ENCODE results near the gene SDCCAG8.

Gene SDCCAG8

DNA sequence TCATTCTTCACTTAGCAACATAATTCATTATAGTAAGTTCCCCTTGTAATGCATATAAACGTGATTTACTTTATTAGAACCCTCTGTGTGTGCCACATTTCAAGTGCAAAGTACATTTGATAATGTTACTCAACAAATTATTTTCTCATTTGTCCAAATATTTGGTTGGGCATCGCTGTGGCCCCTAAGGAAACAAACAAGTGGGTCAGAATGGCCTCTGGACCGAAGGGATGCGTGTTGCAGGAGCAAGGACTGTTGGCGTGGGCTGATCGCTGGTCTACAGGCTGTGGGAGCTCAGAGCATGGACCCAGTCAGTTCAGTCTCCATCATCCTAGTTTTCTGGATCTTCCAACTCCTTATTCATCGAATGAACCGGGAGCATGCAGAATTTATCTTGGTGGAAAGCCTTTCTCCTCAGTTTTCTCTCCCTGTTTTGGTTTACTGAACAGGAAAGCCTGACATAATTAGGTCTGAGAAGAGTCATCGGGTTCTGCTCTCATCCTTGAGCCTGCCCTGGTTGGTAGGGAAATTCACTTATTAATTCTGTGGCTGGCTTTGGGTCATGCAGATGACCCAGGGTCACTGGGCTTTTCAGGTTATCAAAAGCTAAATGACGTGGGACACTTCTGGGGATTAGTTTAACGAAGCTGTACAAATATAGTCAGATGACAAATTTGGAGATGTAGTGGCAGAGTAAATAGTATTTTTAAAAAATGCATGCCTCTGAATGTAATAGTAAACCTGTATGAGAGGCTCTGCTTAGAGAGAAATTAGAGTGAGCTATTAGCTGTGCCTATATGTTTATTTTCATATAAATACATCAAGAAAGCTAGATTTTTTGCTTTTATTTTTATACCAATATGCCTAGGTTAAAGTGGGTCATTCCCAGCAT is 200.2 kb downstream of the SDCCAG8 start:
- DNase-seq (ENCODE audit: low read depth in 2 of 2): no peak

DNA sequence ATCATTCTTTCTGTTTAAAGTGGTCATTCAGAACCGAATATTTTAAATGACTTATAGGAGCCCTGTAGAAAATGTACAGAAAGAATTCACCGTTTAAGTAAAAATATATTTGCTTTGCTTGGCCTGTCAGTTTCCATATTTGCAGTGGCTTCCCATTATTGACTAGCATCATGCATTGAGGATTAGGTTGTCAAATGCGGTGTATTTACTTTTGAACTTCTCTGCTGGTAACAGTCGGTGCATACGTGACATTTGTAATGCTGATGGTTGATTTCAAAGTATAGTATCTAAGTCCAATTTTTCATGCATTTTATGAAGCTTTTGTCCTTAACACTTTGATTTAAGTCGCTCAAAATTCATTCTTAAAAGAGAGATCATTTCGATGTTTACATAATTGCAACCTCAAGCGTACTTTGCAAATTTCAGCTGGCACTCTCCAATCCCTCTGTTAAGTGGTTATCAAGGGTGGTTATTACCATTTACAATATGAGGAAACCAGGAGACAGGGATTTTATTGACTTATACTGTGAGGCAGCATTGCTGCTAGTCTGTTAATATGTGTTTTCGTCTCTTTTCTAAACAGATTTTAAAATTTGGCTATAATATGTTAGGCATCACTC is 201.6 kb downstream of the SDCCAG8 start:
- DNase-seq (ENCODE audit: low read depth in 2 of 2): no peak

DNA sequence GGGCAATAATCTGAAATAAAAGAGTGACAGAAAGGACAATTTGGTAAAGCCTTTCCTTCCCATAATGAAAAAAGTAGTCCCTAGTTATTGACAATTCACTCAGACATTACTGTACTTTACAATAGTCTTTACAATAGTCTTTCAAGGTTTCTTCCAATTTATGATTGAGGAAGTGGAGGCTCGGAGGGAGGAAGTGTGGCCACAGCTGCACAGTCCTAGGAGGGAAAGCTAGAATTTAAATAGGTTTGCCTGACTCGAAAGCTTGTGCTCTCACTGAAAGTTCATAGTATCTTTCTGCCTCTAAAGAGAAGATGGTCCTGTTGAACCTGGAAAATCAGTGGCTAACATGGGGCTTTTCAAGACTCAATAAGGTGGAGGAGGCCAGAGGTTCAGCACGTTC is 203.2 kb downstream of the SDCCAG8 start:
- no peak for DNase-seq (ENCODE audit: low read depth in 2 of 2)

DNA sequence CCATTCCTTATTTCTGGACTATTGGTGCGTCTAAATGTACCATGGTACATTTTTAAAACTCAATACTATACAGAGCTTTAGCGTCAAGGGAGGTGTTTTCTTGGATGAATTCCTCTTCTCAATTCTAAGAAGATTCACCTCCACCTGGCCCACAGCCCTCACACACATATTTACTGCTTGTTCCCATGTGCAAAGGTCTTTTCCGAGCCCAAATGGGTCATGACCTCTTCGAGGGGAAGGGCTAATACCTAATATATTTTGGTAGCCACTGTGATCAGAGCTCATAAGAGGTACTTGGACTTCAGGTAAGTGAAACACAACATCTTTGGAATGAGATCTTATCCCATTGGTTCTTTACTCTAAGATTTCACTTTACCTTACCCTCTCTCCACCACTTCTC is 205.9 kb downstream of the SDCCAG8 start:
- DNase-seq (ENCODE audit: low read depth in 2 of 2): no peak

DNA sequence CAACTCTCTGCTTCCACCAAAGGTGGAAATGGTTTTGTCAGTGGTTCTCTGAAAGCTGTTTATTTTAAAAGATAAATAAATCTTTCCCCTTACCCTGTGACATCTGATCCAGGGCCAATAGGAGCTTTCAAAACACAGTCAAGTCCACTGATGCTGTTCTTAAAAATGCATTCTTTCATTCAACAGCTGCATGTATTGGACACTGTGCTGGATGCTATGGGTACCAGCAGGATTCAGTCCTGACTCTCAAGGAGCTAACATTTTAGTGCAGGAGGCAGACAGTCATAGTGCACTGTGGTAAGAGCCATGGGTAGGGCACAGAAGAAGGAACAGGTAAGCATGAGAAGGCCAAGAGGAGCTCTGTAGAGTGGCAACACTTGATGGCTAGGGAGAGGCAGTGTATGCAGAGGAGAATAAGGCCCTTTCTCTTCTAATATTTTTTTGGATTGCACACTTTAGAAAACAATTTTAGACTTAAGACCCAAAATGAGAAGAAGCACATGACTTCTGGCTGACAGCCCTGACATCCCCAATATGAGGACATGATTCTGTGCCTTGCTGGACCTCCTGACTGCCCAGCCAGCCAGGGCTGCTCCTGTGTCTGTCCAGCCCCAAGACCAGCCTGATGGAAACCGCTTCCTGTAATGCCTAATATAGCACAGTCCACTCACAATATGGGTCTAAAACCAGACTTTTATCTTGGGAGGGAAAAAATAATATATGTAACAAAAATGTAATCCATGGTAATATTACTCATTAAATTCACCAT is 207.3 kb downstream of the SDCCAG8 start:
- DNase-seq (ENCODE audit: low read depth in 2 of 2): no peak

GRCh38 chr1:243465081-243465480 is 209.2 kb downstream of the SDCCAG8 start:
- no peak for DNase-seq (ENCODE audit: low read depth in 2 of 2)

DNA sequence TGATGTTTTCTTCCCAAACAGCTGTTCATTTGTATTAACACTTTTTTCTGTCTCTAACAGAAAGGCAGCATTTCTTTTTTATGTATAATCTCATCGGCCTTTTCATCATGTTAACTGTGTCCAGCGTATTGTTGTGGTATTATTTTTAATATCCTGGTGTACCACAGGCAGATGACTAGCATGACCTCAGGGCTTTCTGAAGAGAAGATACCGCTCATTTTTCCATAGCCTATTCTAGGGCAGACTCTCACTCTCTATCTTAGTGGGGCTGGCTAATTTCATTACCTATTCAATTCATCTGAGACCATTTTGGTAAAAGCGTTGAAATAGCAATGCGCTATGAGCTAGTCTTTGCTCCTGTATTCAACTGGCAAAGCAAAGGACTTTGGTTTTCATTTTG is 209.9 kb downstream of the SDCCAG8 start:
- no peak for DNase-seq (ENCODE audit: low read depth in 2 of 2)

- DNase-seq (ENCODE audit: low read depth in 2 of 2): no peak
These were observed 213.7 kb downstream of the SDCCAG8 start for GRCh38 chr1:243469497-243469896.

DNA sequence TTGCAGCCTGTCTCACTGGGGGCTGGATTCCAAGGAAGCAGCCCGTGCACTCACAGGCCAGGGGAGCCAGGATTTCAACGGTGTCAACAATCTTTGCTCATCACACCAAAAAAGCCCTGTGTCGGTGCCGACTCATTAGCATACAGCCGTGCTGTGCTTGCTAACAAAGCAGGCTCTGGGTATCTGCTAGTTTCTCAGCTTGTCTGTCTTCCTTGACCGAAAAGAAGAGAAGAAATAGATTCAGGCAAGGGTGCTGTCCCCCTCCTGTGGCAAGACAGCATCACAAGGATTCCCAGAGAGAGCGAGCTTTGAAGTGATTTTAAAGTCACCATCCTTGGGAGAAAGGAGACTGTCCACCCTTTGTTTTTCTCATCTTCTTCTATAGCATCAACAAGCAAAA is 214.7 kb downstream of the SDCCAG8 start:
- DNase-seq (ENCODE audit: low read depth in 2 of 2): no peak

DNA sequence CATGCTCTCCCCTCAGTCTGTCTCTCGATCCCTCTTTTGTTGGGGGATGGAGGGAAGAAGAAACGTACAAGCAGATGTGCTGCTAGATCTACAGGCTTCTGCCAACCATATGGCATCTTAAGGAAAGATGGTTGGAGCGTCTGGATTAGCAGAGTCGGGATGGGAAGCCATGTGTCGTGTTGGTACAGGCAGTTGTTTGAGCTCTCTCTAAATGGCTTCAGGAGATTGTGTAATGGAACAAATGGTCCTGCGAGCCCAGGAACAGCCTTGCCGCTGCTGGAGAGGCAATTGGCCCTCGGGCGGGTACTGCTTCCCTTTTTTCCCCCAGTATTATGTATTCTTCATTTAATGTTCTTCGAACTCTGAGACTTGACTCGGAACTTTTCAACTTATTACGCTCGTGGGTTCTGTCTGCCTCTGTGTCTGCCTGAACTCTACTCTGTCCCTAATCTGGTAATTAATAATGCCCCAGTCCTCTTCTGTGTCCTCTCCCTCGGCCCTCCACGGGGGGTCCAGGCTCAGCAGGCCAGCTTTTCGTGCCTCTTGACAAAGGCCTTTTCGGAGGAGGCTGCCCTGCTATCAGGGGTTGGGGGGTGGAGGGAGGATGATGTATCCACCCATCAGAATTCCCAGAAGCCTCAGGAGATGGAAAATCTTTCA is 215.3 kb downstream of the SDCCAG8 start:
- no peak for DNase-seq (ENCODE audit: low read depth in 2 of 2)

GRCh38 chr1:243471754-243472745 is 216.2 kb downstream of the SDCCAG8 start:
- DNase-seq (ENCODE audit: low read depth in 2 of 2): no peak

DNA sequence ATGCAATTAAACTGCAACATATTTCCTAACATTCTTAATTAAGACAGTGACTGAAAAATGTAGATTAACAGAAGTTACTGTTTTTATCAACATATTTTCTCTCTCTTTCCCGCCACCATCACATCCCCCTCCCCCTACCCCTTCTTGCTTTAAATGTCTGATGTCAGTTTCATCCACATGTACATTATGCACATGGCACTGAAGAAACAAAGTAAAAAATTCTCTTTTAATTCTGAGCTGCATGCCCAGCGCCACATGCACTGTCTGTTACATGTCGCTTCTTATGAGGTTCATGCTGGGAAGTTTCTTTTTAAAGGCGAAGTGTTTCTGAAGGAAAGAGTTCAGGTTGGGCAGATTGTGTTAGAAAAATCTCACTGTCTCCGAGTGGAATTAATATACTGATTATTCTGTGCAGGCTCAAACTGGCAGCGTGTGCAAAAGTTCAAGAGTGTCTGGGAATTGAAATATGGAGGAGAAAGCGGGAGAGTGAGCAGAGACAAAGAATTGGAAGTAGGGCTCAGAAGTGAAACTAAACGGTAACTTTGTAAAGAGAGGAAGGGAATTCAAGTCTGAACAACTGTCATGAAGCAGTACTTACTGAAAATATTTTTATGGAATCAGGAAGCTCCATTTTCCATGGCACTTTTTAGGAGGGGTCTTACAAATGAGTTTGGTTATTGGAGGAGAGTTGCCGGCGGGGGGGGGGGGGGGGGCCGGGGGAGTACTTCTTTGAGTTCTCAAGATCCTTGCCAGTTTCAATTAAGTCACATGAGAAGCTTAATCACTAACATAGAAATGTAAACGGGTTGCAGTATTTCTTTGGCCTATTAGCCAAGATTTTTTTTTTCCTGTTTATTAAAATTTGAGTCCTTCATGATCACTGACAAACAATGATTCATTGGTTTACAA is 217.6 kb downstream of the SDCCAG8 start:
- DNase-seq (ENCODE audit: low read depth in 2 of 2): no peak

- no peak for DNase-seq (ENCODE audit: low read depth in 2 of 2)
These were observed 218.5 kb downstream of the SDCCAG8 start for GRCh38 chr1:243474136-243474881.

DNA sequence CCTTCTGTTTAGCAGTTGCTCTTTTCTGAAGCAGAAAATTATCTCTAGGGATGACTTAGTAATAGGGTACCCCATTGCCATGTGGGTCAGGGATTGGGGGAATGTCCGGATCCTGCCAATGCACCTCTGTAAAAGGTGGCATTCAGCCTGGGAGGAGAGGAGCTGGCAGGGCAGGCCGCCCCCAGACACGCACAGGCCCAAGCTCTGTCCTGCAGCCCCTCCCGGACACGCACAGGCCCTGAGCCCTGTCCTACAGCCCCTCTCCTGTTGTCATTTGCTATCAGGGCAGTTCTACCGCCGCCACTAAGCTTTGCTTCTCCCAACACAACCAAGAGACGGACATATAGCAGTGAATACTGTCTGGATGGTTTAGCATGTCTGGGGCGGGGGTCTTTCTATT is 219.1 kb downstream of the SDCCAG8 start:
- DNase-seq (ENCODE audit: low read depth in 2 of 2): no peak

GRCh38 chr1:243475966-243476365 is 220.1 kb downstream of the SDCCAG8 start:
- DNase-seq (ENCODE audit: low read depth in 2 of 2): no peak

DNA sequence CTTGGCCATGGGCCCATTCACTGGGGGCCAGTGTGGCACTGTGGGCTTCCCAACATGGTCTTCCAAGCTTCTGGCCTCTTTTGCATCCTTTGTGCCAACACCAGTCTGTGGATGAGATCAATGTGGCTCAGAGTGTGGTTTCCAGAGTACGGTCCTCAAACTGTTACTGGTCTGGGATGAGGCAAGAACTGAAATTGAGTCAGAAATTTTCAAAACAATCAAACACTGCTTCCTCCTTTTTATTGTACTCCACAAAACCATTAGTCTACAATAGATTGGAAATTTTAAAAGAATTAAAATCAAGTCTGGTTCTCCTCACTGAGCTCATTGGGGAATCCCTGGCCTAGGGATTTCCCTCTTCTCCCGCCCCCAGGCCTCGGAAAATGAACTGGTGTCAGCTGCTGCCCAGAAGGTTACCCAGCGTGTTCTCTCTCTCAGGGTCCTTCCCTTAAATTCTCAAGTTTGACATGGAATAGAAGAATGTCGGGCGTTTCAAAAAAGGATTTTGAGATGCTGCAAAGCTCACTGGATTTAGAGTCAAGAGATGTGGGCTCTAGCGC is 222.0 kb downstream of the SDCCAG8 start:
- no peak for DNase-seq (ENCODE audit: low read depth in 2 of 2)

- DNase-seq (ENCODE audit: low read depth in 2 of 2): no peak
These were observed 225.3 kb downstream of the SDCCAG8 start for GRCh38 chr1:243481101-243481500.

GRCh38 chr1:243482141-243483022 is 226.5 kb downstream of the SDCCAG8 start:
- DNase-seq (ENCODE audit: low read depth in 2 of 2): no peak
